TTC549 (cell line): ENCODE measurements around the gene C13orf42.

ENCODE experiments used
- FAIRE-seq: peaks from 2 replicates; lab custom pipeline; 2012; peaks lifted over from hg19 to GRCh38; lab: Jason Lieb, UNC

C13orf42 gene

DNA sequence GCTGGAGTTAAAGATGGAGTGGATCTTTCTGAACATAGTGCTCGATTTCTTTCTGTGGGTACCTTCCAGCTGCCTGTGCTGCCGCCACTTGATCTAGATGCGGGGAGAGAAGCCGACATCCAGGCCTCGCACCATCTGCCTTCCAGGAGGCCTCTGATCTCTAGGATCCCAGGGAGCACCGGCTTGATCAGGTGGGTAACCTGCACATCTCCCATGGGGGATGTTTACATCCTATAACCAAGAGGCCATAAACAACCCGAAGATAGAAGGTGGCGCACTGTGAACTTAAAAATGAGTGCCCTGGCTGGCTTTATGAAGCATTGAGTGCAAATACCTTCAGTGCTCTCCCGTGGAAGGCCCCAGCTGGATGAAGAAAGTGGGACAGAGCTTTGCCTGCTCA, at the start of gene C13orf42:
Gene C13orf42 (minus strand): TSS at position 101 of the 400 bp plus-strand sequence. CDS start 65 bp downstream, at position 36.
- no peak for FAIRE-seq

- no peak for FAIRE-seq
These were observed 47.9 kb upstream of the C13orf42 start for GRCh38 chr13:51158880-51159518.

DNA sequence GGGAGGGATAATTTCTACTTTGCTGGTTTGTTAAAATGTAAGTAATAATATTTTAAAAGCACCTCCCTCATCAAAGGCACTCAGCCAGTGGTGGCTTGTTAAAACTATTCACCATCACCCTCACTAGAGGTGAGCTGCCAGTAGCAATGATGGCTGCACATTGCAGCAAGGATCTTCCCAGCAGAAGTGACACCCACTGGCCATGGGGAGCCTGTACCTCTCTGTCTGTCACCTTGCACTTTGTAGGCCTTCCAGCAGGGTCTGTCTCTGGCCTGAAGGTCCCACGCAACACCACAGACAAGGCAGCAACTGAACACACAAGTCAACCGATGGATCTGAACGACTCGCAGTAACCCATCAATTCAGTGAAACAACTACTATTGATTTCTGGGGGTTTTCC, 47.3 kb upstream of the C13orf42 start:
- no peak for FAIRE-seq

DNA sequence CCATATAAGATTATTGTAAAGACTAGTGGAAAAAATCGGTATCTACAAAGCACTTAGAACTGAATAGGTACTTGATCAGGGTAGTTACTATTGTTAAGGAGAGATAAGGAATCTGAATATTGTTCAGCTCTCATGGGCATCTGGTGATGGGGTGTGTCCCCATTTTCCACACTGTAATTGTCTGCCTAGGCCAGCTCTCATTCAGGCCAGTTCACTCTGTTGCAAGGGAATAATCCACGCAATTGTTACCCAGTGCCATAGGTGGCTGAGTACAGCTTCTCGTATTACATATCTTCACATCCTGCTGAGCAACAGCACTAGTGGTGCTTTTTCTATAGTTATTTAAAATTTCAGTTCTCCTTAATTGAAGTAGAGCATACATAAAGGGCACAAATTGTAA, 45.6 kb upstream of the C13orf42 start:
- no peak for FAIRE-seq

DNA sequence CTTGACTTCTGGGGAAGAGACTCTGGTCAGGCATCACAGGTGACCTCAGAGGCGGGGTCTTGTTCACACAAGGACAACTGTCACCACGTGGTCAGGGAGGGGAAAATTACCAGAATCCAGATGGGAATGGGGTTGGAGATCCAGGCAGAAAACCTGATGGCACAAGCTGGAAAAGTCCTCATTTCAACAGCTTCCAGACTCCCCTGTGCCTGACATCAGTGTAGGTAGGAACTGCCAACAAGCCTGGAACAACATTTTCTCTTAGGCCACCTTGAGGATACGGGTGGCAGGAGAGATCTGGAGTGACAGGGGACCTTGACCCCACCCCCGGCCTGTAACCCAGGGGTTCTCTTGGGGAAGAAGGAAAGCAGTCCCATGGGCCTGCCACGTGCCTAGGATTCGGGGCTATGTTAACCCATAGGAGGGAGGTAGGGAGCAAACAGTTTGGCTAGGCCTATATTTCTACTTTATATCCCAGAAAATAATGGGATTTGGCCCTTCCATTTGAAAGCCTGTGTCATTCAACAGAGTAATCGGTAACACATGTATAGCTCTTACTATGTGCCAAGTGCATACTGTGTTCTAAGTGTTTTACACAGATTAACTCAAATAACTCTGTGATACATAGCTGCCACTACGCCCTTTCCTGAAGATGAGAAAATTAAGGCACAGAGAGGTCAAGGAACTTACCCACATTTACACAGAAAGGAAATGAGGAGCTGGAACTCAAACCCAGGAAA, 44.9 kb upstream of the C13orf42 start:
- FAIRE-seq = no peak

GRCh38 chr13:51155161-51155560, 44.1 kb upstream of the C13orf42 start:
- FAIRE-seq = no peak

DNA sequence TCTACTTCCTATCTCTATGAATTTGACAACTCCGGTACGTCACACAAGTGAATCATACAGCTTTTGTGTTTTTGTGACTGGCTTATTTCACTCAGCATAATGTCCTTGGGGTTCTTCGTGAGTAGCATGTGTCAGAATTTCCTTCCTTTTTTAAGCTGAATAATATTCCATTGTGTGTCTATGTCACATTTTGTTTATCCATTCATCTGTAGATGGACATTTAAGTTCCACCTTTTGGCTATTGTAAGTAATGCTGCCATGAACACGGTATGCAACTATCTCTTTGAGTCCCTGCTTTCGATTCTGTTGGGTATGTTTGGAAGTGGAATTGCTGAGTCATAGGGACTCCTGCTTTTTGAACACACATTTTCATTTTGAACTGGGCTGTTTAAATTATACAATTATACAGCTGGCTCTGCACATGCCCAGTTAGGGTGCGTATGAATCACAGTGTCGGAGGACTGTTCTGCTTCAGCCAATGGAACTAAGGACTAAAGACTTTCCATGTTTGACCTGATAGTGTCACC, 43.0 kb upstream of the C13orf42 start:
- no peak for FAIRE-seq

DNA sequence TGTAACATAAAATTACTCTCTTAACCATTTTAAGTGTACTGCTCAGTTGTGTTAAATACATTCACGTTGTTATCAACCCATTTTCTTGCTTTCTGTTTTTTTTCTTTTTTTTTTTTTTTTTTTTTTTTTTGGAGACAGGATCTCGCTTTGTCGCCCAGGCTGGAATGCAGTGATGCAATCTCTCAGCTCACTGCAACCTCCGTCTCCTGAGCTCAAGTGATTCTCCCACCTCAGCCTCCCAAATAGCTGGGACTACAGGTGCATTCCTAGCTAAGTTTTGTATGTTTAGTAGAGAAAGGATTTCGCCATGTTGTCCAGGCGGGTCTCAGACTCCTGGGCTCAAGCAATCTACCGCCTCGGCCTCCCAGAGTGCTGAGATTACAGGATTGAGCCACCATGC, 42.5 kb upstream of the C13orf42 start:
- no peak for FAIRE-seq

GRCh38 chr13:51152701-51153100, 41.6 kb upstream of the C13orf42 start:
- FAIRE-seq = no peak

DNA sequence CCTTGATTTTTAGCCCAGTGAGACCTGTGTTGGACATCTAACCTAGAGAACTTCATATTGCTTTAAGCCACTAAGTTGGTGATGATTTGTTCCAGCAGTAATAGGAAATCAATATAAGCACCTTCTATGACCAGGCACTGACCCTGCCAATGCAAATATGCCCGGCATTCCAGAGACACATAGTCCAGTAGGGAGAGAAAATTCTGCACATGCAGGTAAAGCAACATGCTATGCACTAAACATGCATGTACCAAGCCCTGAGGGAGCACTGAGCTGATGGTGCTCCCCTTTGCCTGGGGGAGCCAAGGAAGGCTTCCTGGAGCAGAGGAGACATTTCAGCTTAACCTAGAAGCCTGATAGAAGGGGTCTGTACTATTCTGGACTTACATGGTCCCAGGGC, 40.4 kb upstream of the C13orf42 start:
- no peak for FAIRE-seq

GRCh38 chr13:51148952-51149573, 38.0 kb upstream of the C13orf42 start:
- peak; percentile 20 for FAIRE-seq

DNA sequence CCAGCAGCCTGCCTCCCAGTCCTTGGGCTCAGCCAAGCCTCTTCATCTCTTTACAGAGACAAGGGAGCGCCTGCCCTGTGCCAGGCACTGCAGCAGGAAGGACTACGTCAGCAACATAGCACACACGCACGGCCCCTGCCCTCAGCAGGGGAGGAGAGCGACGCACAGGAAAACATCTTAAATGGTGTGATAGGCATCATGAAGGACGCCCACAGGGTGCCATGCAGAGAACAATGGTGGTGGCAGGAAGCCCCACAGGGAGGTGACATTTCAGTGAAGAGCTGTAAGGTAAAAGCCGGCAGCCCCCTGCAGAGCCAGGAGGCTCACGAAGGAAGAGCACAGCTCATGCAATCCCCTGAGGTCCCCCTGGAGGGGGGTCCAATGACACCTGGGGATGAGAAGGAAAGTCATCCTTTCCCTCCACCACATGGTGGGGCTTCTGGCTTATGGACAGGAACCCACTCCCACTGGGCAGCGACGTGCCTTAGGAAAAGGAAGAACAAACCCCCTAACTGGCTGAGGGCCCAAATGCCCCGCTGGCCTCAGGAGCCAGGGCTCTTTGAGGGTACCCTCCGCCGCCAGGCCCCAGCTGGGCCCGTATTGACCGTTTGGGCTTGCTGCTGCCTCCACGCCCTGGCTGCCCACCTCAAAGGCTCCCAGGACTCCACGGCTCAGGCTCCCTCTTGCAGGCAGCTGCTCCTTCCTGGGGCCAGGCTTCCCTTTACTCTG, 37.3 kb upstream of the C13orf42 start:
- no peak for FAIRE-seq

DNA sequence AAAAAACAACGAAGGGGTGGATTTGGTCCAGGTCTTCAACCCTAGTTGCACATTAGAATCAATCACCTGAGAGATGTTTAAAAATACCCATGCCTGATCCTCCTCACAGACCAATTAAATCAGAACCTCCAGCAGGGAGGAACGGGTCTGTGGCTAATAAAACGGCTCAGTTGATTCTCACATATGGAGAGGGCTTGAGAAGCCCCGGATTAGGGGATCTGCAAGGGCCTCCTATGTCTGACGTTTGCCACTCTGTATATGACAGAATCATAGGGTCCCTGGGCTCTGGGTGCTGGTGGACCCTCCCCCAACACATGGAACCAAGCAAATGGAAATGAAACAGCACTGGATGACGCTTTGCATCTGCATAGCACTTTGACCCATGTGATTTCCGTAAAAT, 36.7 kb upstream of the C13orf42 start:
- FAIRE-seq = no peak

- FAIRE-seq = no peak
These were observed 35.6 kb upstream of the C13orf42 start for GRCh38 chr13:51146667-51147066.

DNA sequence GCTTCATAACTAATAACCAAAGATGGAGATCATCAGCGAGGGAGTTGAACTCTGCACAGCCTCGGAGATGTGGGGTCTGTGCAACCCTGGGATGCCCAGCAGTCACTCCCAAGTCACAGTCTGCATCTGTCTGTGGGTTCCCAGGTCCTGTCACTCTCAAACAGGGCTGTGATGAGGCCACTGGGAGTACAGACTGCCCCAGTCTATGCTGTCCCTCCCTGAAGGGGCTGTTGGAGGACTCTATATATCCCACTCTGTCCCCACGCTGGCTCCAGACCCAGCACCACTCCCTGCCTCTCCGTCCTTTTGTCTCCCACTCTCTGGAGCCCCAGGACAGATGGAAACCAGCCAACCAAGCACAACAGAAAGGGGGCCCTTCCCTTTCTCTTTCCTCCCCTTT, 26.2 kb upstream of the C13orf42 start:
- no peak for FAIRE-seq

DNA sequence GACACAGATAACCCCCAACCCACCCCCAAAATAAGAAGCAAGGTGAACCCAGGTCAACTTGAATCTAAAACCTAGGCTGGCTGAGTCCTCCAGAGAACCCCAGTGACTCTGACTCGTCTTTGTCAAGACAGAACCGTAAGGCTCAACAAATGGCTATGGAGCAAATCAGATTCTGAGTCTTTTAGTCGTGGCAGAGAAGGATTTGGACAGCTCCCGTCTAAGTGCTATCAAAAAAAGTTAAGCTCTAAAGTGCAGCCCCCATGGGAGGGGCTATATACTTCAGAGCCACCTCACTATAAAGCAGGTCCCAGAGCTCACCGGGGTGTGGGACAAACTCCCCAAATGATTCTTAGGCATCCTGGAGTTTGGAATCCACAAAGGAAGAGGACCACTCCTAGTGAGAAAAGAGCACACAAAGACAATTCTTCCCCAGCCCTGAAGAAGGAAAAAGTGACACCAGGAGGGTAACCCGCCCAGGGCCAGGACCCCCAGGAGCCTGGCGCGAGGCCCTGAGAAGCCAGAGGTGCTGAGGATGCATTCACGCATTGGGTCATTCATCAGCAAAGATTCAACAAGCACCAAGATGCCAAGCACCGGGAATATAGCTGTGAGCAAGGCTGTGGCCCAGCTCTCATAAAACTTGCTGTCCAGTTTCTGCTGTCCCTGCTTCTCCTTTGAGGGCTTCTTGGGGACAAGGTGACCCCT, 25.4 kb upstream of the C13orf42 start:
- no peak for FAIRE-seq

GRCh38 chr13:51134763-51135365, 23.8 kb upstream of the C13orf42 start:
- no peak for FAIRE-seq

DNA sequence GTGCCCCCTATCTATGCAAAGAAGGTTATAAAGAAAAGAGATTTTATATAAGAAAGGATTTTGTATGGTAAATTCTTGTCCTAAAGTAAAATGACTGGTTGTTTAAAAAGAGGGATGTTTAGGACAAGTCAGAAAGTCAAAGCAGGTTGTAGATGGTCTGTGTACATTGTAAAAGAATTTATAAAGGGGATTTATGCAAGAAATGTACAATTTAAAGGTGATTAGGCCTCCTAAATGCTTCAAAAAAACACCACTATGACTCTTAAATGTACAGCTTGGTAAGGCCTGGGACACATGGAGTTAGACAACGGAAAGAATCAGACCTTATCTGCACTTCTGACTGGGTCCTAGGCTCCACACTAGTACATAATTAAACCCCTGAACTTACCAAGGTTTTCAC, 19.3 kb upstream of the C13orf42 start:
- no peak for FAIRE-seq

DNA sequence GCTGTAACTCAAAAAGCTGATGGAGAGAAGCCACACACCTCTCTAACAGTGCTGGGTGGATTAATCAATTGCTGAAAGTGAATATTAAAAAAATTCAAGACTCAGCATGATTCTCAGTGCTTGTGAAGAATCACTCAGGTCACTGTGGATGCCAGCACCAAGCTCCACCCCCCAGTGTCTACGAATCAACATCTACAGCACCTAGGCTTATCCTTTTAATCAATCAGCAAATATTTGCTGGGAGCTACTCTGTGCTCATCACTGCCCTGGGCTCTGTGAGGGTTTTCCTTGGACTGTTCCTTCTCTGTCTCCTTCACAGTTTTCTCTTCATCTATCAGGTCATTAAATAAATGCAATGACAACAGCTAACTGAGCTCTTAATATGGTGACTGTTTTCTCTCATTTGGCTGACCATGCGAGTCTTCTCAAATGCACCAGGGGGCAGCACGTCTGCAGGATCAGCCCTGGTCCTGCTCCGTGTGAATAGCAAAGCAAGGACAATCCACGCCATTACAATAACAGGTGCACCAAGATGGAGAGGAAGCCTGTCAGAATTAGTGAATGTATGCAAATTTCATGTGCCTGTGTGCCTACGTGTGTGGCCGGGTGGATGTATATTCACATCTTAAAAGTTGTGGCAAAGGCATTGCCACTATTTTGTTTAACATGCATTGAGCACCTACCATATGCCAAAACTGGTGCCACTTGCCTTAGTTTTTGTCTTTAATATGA, 14.6 kb upstream of the C13orf42 start:
- no peak for FAIRE-seq

DNA sequence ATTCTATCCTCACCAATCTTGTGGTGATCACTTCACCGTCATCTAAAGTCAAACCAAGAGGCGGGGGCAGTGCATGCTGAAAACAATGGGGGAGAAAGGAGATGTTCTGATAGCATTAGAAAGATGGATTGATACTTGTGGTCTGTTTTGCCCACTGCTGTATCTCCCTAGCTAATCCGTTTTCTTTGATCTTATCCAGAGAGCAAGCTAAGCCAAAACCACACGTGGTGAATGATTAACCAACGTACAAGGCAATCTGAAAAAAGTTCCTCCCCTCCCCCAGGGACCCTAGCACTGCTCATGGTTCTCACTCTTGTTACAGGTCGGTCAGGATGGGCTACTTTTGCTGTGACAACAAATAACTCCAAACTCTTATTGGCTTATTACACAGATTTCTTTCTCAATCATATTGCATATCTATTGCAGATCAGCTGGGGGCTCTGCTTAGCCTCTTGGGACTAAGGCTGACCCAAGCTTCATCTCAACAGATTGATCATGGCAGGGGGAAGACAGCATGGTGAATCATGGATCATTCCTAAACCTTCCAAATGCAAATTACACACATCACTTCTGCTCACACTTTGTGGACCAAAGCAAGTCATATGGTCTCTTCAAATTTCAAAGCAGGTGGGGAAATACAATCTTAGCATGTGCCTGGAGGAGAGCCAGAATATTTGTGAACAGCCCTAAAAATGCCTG, 11.9 kb upstream of the C13orf42 start:
- FAIRE-seq = no peak
